ENCODE measurements around the gene TXNRD3.

DNA sequence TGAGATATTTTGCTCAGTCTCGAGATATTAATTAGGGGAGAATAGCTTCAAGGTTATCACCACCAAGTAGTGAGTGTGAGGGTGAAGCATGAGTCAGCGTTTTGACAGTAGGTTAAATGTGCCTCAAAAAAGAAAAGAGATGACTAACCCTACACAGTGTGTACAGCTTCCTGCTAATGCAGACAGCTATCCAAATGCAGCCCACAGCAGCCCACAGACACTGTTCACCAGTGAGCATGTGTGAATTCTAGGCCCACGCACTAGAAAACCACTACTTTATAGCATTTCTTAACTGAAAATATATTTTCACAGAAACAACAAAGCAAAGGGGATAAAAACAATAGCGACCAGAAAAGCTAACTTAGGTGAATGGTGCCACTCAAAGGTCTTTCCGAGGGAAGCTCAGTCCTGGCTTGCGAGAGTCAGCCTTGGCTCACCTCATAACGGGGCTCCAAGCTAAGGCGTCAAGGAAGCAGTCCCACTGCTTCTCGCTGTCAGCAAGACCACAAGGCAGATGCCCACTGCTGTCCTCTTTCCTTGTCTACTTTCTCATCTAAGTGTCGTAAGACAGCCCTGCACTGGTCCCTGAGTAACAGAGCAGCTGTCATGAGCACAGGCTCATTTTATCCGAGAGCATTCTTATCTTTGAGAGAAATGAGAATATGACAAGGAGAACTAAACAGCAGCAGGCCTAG is 47.6 kb downstream of the TXNRD3 start:
- no peak for TF ChIP-seq RFX5 (IDR thresholded peaks at IDR 0.05)
- no peak for TF ChIP-seq POLR2AphosphoS2 (conservative IDR thresholded peaks at IDR 0.05; ENCODE audit: low read length)
- TF ChIP-seq CTCF (IDR thresholded peaks at IDR 0.05), result no peak
- no peak for TF ChIP-seq MYC (IDR thresholded peaks at IDR 0.05; ENCODE audit: borderline replicate concordance, low read length)
